ENCODE data around the gene PTPN18. TPM values are rescaled to one million over a fixed set of nuclear protein-coding genes. Genes with fewer than 3 reads are reported as not detected.

The PTPN18 gene
- total RNA-seq, 1 donor from 2014 or later = 10.4 TPM

DNA sequence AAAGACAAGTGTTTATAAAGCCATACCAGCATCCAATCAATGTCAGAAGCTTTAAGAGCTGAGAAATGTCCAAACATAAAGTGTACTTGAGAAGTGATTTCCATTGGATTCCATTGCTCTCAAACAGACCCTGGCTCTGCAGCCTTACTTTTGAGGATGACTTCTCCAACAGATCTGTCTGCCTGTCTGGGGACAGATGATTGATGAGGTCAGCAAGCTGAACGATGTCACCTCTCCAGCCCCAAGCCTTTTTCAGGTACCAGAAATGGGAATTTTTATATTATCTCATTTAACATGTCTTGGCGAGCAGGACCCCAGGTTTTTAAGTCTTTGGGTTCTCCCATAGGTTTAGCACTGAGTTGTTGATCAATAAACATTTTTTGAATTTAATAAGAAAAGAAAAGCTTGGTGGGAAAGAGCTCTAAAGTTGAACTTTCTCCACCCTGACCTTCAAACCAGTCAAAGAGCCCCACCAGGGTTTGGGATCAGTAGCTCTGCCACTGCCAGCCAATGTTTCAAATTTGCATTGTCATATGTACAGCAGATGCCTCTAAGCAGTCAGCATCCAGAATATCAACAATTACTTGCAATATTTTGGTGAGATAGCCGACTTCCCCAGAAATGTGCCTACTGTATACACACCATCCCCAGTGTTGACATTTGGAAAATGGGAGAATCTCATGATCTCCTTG, 22.5 kb downstream of the PTPN18 start:
- Histone ChIP-seq H3K79me2 (ENCODE audit: insufficient read depth, low read length) (peaks cover 63% of the 10 kb centered on the region), H3K4me3 (ENCODE audit: insufficient read depth, low read depth, low read length) (no peak overlapping the region), H3K4me1 (ENCODE audit: insufficient read depth, low read length) (peaks cover 12% of the 10 kb centered on the region), H3K27ac (ENCODE audit: low read depth, low read length) (no peak overlapping the region), H3K9me3 (ENCODE audit: insufficient read depth, low read depth, low read length) (no peaks in the 10 kb centered on the region), H3K9ac (ENCODE audit: low read length) (no peak overlapping the region), H4K20me1 (ENCODE audit: insufficient read depth, low read length) (peaks cover 77% of the 10 kb centered on the region), H3K27me3 (ENCODE audit: insufficient read depth, low read length) (no peaks in the 10 kb centered on the region), H2AFZ (ENCODE audit: low read depth, low read length) (no peak overlapping the region), H3K4me2 (ENCODE audit: low read length) (no peak overlapping the region), H3K36me3 (ENCODE audit: insufficient read depth, low read length) (peaks cover 4% of the 10 kb centered on the region)
- H3K4me3 Mint-ChIP-seq (ENCODE audit: unreplicated experiment) = no peak overlapping the region
- DNase-seq (ENCODE audit: low read depth) (no peak), FAIRE-seq (no peak)
- no peaks in the 10 kb centered on the region for H3K27me3 Mint-ChIP-seq (ENCODE audit: low read depth, unreplicated experiment)
- H3K36me3 Mint-ChIP-seq (ENCODE audit: low read depth, unreplicated experiment) = peaks cover 8% of the 10 kb centered on the region
- H3K9me3 Mint-ChIP-seq (ENCODE audit: unreplicated experiment) = no peaks in the 10 kb centered on the region
- peaks cover 22% of the 10 kb centered on the region for H3K4me1 Mint-ChIP-seq (ENCODE audit: low read depth, unreplicated experiment)
- no peak for TF ChIP-seq EZH2 (IDR thresholded peaks at IDR 0.05; ENCODE audit: insufficient read depth, low read length)
- TF ChIP-seq CTCF (IDR thresholded peaks at IDR 0.05; ENCODE audit: insufficient read depth, low read depth, low read length) = no peak
- no peak overlapping the region for H3K27ac Mint-ChIP-seq (ENCODE audit: unreplicated experiment)

- H3K36me3 Mint-ChIP-seq (ENCODE audit: low read depth, unreplicated experiment) = peaks cover 8% of the 10 kb centered on the region
- H3K4me1 ChIP-seq (ENCODE audit: insufficient read depth, low read length) = peaks cover 10% of the 10 kb centered on the region
- TF ChIP-seq EZH2 (IDR thresholded peaks at IDR 0.05; ENCODE audit: insufficient read depth, low read length) (no peak), CTCF (IDR thresholded peaks at IDR 0.05; ENCODE audit: insufficient read depth, low read depth, low read length) (no peak)
- H3K9me3 ChIP-seq (ENCODE audit: insufficient read depth, low read depth, low read length) = no peaks in the 10 kb centered on the region
- no peak overlapping the region for H3K9ac ChIP-seq (ENCODE audit: low read length)
- no peak overlapping the region for H2AFZ ChIP-seq (ENCODE audit: low read depth, low read length)
- FAIRE-seq (no peak), DNase-seq (ENCODE audit: low read depth) (no peak)
- peaks cover 58% of the 10 kb centered on the region for H3K79me2 ChIP-seq (ENCODE audit: insufficient read depth, low read length)
- H3K4me3 Mint-ChIP-seq (ENCODE audit: unreplicated experiment) = no peak overlapping the region
- H3K36me3 ChIP-seq (ENCODE audit: insufficient read depth, low read length) = peaks cover 4% of the 10 kb centered on the region
- H3K9me3 Mint-ChIP-seq (ENCODE audit: unreplicated experiment) = no peaks in the 10 kb centered on the region
- H3K27me3 Mint-ChIP-seq (ENCODE audit: low read depth, unreplicated experiment) = no peaks in the 10 kb centered on the region
- no peak overlapping the region for H3K27ac ChIP-seq (ENCODE audit: low read depth, low read length)
- H4K20me1 ChIP-seq (ENCODE audit: insufficient read depth, low read length) = peaks cover 77% of the 10 kb centered on the region
- H3K27ac Mint-ChIP-seq (ENCODE audit: unreplicated experiment) = no peak overlapping the region
- no peak overlapping the region for H3K4me3 ChIP-seq (ENCODE audit: insufficient read depth, low read depth, low read length)
- no peak overlapping the region for H3K4me2 ChIP-seq (ENCODE audit: low read length)
- peaks cover 18% of the 10 kb centered on the region for H3K4me1 Mint-ChIP-seq (ENCODE audit: low read depth, unreplicated experiment)
- no peaks in the 10 kb centered on the region for H3K27me3 ChIP-seq (ENCODE audit: insufficient read depth, low read length)
These were observed 23.0 kb downstream of the PTPN18 start for GRCh38 chr2:130378898-130379214.

Measured in astrocyte (in vitro differentiated cells and primary cell).